ENCODE measurements around the gene PCNX3. TPM values are rescaled to one million over a fixed set of nuclear protein-coding genes. Genes with fewer than 3 reads are reported as not detected.

The PCNX3 gene
- total and polyA plus RNA-seq, 2 of the 13 experiments (the other 11 are each of a cell fraction or from before 2014, with no cell fraction given), result 16.2 to 23.0 TPM

DNA sequence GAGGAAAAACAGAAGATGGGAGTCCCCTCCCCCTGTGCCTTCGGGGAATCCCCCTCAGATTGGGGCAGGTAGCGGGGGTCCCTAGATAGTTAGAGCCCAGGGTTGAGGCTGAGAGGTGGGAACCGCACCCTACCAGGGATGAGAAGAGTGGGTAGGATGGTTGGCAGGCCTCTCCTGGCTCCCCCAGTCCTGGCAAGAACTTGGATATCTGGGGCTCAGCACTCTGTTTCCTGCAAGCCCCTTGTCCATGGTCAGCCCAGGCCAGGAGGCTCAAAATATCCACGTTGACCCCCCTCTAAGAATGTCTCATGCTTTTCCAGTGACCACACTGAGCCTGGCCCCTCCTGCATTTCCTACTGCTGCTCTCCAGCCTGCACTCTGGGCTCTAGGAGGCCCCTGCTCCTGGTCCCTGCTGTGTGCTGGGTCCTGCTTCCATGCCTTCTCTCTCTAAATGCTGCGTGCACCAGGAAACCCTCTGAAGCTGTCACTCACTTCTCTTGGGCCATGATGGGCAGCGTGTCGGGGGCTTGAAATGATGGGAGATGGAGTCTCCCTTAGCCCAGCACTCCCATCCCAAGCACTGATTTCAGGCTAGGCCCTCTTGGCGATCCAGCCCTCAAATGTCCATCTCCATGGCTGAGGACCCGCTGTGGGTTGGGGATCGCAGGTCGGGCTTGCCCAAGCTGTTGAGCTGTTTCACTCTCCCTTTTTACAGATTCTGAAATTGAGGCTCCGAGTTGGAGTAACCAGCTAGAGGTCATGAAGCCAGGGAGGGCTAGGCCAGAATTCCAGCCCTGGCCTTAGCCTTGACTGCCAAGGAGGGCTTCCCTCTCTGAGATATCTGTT, 3.6 kb upstream of the PCNX3 start:
- Histone ChIP-seq H3K36me3 (replicated peaks in 1 of 2; ENCODE audit: control insufficient read depth in 1 of 2, insufficient read depth in 2 of 2, low read length in 2 of 2) (peaks cover 17 to 39% of the 10 kb centered on the region in 2 experiments; a peak in 4 of 5 replicates), H3K9ac (ENCODE audit: insufficient read depth, low read depth, low read length) (peak overlapping the region; percentile 95), H3K27me3 (ENCODE audit: control insufficient read depth in 1 of 2, insufficient read depth in 2 of 2, low read length in 2 of 2) (no peaks in the 10 kb centered on the region; a peak in 1 of 5 replicates), H3K27ac (ENCODE audit: extremely low read length, insufficient read depth, low read length) (peak overlapping the region; percentile 31), H3K9me3 (ENCODE audit: low read length) (no peaks in the 10 kb centered on the region), H2AFZ (ENCODE audit: low read length) (no peak overlapping the region), H3K4me2 (ENCODE audit: low read depth, low read length) (peak overlapping the region; percentile 96), H3K4me1 (ENCODE audit: insufficient read depth, low read length) (peaks cover 41% of the 10 kb centered on the region), H4K20me1 (ENCODE audit: insufficient read depth, low read length) (peaks cover 23% of the 10 kb centered on the region; the same call in 1 of the 2 replicates), H3K79me2 (ENCODE audit: insufficient read depth, low read length) (peaks cover 57% of the 10 kb centered on the region), H3K4me3 (replicated peaks in 1 of 3; ENCODE audit: insufficient read depth in 1 of 3, low read depth in 2 of 3, low read length in 3 of 3) (peak overlapping the region; percentile 84 to 97 (median 94))
- ChIA-PET POLR2A (interaction anchor here (0.7 to 4.3 kb wide), 7 partner anchors 10 to 100 kb away, joined by 3 to 48 read pairs (median 4); partner anchors contain the start of genes KAT5 and SIPA1), CTCF (ENCODE audit: low intra/inter-chr PET ratio, low total read pairs) (no interaction called here)
- BruUV-seq (replicated peaks), result no TSS peak
- no peak for FAIRE-seq
- DNase-seq (ENCODE audit: low spot score), result no peak
- in situ Hi-C loops (cut with HindIII; ENCODE audit: extremely low pct_ligation_motif_present, low pct_unique_long_range_greater_than_20kb), result loop anchor here (5.0 kb wide), 1 partner anchor 35 kb away; the partner anchor contains the start of gene EHBP1L1
- intact Hi-C loops (cut with micrococcal nuclease; ENCODE audit: unreplicated experiment), result no loop called here
- WGBS (ENCODE audit: low lambda C conversion rate), result 70% methylated on average over 8 of the region's 12 CpGs
- no peak for ATAC-seq
- TF ChIP-seq GLI4 (CRISPR knock-in tag; IDR thresholded peaks at IDR 0.05; ENCODE audit: borderline replicate concordance) (no peak), PPARG (CRISPR knock-in tag; conservative IDR thresholded peaks at IDR 0.05) (no peak), ZNF546 (CRISPR knock-in tag; conservative IDR thresholded peaks at IDR 0.05) (no peak), ZNF687 (CRISPR knock-in tag; IDR thresholded peaks at IDR 0.05) (no peak), ZNF761 (CRISPR knock-in tag; conservative IDR thresholded peaks at IDR 0.05) (no peak), SATB2 (CRISPR knock-in tag; IDR thresholded peaks at IDR 0.05) (no peak), ZNF777 (CRISPR knock-in tag; IDR thresholded peaks at IDR 0.05) (no peak), ZBTB43 (CRISPR knock-in tag; conservative IDR thresholded peaks at IDR 0.05) (no peak), GPBP1L1 (CRISPR knock-in tag; IDR thresholded peaks at IDR 0.05) (no peak)
- TF ChIP-seq, protein P1, sequence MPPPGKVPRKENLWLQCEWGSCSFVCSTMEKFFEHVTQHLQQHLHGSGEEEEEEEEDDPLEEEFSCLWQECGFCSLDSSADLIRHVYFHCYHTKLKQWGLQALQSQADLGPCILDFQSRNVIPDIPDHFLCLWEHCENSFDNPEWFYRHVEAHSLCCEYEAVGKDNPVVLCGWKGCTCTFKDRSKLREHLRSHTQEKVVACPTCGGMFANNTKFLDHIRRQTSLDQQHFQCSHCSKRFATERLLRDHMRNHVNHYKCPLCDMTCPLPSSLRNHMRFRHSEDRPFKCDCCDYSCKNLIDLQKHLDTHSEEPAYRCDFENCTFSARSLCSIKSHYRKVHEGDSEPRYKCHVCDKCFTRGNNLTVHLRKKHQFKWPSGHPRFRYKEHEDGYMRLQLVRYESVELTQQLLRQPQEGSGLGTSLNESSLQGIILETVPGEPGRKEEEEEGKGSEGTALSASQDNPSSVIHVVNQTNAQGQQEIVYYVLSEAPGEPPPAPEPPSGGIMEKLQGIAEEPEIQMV (CRISPR knock-in tag; IDR thresholded peaks at IDR 0.05; ENCODE audit: low read depth), result no peak
